CD4-positive, alpha-beta T cell (primary cell): Measurements from ENCODE around the gene PLCB3. TPM values are rescaled to one million over a fixed set of nuclear protein-coding genes. Genes with fewer than 3 reads are reported as not detected.

Source experiments
- ATAC-seq: fragments of 200-7000 bp; cut with Tn5 transposase; one replicate; pipeline ENCODE4 v1.10.0; 2022; ENCODE audit warnings: mild to moderate bottlenecking; ENCODE audit not compliant: poor library complexity
- CTCF ChIA-PET: fragments of 350-600 bp; sonication (Branson Sonifier 250); formaldehyde crosslinking; loops from one replicate; lab custom pipeline; 2021; ENCODE audit warnings: antibody characterized with exemption, inconsistent platforms; lab: Charles Lee
- POLR2A ChIA-PET: fragments of 350-600 bp; sonication (Branson Sonifier 250); formaldehyde crosslinking; loops from one replicate; lab custom pipeline; 2021; ENCODE audit warnings: antibody characterized with exemption, inconsistent platforms; lab: Charles Lee
- DNase-seq, 14 experiments: peaks; one replicate each; pipeline ENCODE4 v3.0.0-alpha.2; 2013 to 2020; ENCODE audit warnings: mixed read lengths in 2 of 14
- H3K27ac ChIP-seq, 2 donors: one replicate each; pipeline versions ENCODE4 v1.5.1 to v1.7.0; 2013; ENCODE audit warnings: low read length in 2 of 2, low read depth in 1 of 2, mild to moderate bottlenecking in 1 of 2
- H3K27me3 ChIP-seq, 2 experiments: 1 replicate in 1 of 2; 2 replicates in 1 of 2; pipeline versions ENCODE4 v1.6.1 to v1.7.0; 2013; ENCODE audit warnings: low read length in 2 of 2, control low read depth in 1 of 2, mild to moderate bottlenecking in 1 of 2, moderate library complexity in 1 of 2; ENCODE audit not compliant: insufficient read depth in 2 of 2, control insufficient read depth in 1 of 2
- H3K36me3 ChIP-seq: one replicate; pipeline ENCODE4 v1.6.1; 2013; ENCODE audit warnings: low read length, control low read depth; ENCODE audit not compliant: insufficient read depth
- H3K4me1 ChIP-seq: one replicate; pipeline ENCODE4 v1.6.1; 2013; ENCODE audit warnings: low read length, control low read depth; ENCODE audit not compliant: insufficient read depth
- H3K4me3 ChIP-seq: one replicate; pipeline ENCODE4 v1.5.1; 2013; ENCODE audit warnings: mild to moderate bottlenecking, low read length, moderate library complexity
- H3K9me3 ChIP-seq, 2 experiments: 1 replicate in 1 of 2; 2 replicates in 1 of 2; pipeline versions ENCODE4 v1.6.1 to v1.7.0; 2013; ENCODE audit warnings: low read length in 2 of 2, mild to moderate bottlenecking in 2 of 2, control low read depth in 1 of 2, moderate library complexity in 1 of 2; ENCODE audit not compliant: control insufficient read depth in 1 of 2, insufficient read depth in 1 of 2
- H3K27ac Mint-ChIP-seq: one replicate; pipeline ENCODE4 v1.8.0; 2020; ENCODE audit warnings: mixed read lengths
- H3K27me3 Mint-ChIP-seq: one replicate; pipeline ENCODE4 v1.8.0; 2021; ENCODE audit warnings: mixed read lengths
- H3K36me3 Mint-ChIP-seq: one replicate; pipeline ENCODE4 v1.8.0; 2021; ENCODE audit warnings: low read depth, mixed read lengths
- H3K4me1 Mint-ChIP-seq: one replicate; pipeline ENCODE4 v1.8.0; 2021; ENCODE audit warnings: low read depth, mixed read lengths
- H3K4me3 Mint-ChIP-seq: one replicate; pipeline ENCODE4 v1.8.0; 2020; ENCODE audit warnings: mild to moderate bottlenecking, mixed read lengths
- H3K9me3 Mint-ChIP-seq: one replicate; pipeline ENCODE4 v1.8.0; 2020; ENCODE audit warnings: mixed read lengths
- intact Hi-C, 2 experiments: fragments of 100-400 bp; cut with DNase I in 1 of 2; cut with micrococcal nuclease in 1 of 2; formaldehyde crosslinking; loops; one replicate each; pipeline versions ENCODE4 v1.15.1 to v1.9.0; 2023 to 2025; cut with DNase I, micrococcal nuclease
- total RNA-seq, 174 experiments: library from RNA in 2 of 174; stranded (reverse) in 2 of 174; gene quantifications; one replicate each; pipeline ENCODE4 v1.2.3 and lab custom pipeline; 2021 to 2026
- TF ChIP-seq, protein P1 (sequence below): fragments of 200-600 bp; IDR thresholded peaks from one replicate; pipeline ENCODE4 v1.8.0; 2022; ENCODE audit warnings: antibody characterized with exemption, mild to moderate bottlenecking

The PLCB3 gene
- total RNA-seq, 2 experiments from 2014 or later: 2.5 to 2.7 TPM

DNA sequence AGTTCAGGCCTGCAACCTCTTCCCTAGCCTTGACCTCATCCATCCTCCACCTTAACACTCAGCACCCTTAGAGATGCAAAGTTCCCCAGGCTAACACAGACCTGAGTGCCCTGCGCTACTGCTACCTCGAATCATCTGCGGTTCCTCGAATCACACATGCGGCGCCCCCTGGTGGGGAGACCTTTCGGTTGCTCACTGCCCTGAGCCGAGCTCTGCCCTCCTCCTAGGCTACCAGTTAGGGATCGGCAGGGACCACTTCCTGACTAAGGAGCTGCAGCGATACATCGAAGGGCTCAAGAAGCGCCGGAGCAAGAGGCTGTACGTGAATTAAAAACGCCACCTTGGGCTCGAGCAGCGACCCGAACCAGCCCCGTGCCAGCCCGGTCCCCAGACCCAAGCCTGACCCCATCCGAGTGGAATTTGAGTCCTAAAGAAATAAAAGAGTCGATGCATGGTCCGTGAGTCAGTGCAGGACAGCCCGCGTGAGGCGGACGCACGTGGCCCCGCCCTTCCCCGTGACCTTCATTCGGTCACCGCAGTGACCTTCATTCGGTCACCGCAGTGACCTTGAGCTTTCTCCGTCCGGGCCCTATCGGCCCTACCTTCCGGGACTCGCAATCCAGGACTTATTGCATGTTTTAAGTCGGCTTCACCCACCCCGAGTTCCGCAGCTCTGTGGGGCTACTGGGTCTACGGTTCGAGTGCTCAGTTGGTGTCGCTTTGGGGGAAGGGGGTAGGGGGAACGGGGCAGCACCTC is 53.2 kb downstream of the PLCB3 start:
- Mint-ChIP-seq H3K36me3 (peaks cover 7% of the 10 kb centered on the region), H3K27ac (peak overlapping the region; percentile 96), H3K4me3 (peak overlapping the region; percentile 98), H3K27me3 (peaks cover 34% of the 10 kb centered on the region), H3K4me1 (peaks cover 42% of the 10 kb centered on the region), H3K9me3 (no peaks in the 10 kb centered on the region)
- intact Hi-C loops: loop anchor here (1.0 to 10.0 kb wide), 13 partner anchors 13 to 467 kb away; partner anchors contain the start of genes CCDC88B (in 2 of the 2), FKBP2 (in 1 of the 2), GPR137 (in 1 of the 2) and MARK2 (in 1 of the 2)
- DNase-seq (peak; percentile 88 to 98 (median 94)), ATAC-seq (peak; percentile 27)
- Histone ChIP-seq H3K36me3 (peaks cover 5% of the 10 kb centered on the region), H3K4me3 (peak overlapping the region; percentile 92), H3K9me3 (peaks cover 0 to 20% of the 10 kb centered on the region in 2 experiments), H3K4me1 (peaks cover 55% of the 10 kb centered on the region), H3K27ac (peak overlapping the region; percentile 84 to 93), H3K27me3 (peaks cover 25 to 26% of the 10 kb centered on the region in 2 experiments)
- ChIA-PET CTCF (interaction anchor here (0.6 to 6.0 kb wide), 30 partner anchors 13 to 1448 kb away, joined by 3 to 123 read pairs (median 5); partner anchors contain the start of genes BAD, CCDC88B, FERMT3 and GPR137), POLR2A (interaction anchor here (0.7 to 7.6 kb wide), 15 partner anchors 12 to 119 kb away, joined by 3 to 105 read pairs (median 8); partner anchors contain the start of genes BAD, CCDC88B, FERMT3 and FKBP2)
- TF ChIP-seq, protein P1, sequence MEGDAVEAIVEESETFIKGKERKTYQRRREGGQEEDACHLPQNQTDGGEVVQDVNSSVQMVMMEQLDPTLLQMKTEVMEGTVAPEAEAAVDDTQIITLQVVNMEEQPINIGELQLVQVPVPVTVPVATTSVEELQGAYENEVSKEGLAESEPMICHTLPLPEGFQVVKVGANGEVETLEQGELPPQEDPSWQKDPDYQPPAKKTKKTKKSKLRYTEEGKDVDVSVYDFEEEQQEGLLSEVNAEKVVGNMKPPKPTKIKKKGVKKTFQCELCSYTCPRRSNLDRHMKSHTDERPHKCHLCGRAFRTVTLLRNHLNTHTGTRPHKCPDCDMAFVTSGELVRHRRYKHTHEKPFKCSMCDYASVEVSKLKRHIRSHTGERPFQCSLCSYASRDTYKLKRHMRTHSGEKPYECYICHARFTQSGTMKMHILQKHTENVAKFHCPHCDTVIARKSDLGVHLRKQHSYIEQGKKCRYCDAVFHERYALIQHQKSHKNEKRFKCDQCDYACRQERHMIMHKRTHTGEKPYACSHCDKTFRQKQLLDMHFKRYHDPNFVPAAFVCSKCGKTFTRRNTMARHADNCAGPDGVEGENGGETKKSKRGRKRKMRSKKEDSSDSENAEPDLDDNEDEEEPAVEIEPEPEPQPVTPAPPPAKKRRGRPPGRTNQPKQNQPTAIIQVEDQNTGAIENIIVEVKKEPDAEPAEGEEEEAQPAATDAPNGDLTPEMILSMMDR: peak; percentile 92

DNA sequence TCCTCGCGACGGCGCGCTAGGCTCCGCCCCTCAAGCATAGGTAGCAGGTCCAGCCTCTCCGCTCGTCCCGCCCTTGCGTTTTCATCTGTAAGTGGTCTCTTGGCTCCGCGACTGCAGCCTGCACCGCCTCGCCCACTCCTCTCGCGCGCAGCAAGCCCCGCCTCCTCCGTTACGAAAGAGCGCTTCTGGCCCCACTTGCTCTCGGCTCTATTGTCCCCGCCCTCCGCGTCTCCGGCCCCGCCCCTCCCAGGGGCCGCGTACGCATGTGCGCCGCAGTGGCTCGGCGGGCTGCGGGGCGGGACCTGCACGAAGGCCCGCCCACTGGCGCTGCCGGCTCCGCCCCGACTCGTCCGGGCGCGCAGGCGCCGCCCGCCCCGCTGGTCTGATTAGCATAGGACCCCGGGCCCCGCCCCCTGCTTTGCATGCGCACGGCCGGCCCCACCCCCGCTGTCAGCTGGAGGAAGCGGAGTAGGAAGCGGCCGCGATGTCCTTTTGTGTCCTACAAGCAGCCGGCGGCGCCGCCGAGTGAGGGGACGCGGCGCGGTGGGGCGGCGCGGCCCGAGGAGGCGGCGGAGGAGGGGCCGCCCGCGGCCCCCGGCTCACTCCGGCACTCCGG is 53.9 kb downstream of the PLCB3 start, which contains the start of gene ESRRA:
TSS of gene ESRRA (plus strand) at position 450 of the 616 bp plus-strand sequence. CDS start 1,656 bp downstream, outside the sequence.
- peak within 1 kb of the TSS; percentile 98 for H3K4me3 Mint-ChIP-seq
- Histone ChIP-seq H3K36me3 (peaks cover 5% of the 10 kb centered on the region), H3K4me1 (peaks cover 48% of the 10 kb centered on the region), H3K9me3 (peaks cover 0 to 13% of the 10 kb centered on the region in 2 experiments), H3K4me3 (peak within 1 kb of the TSS; percentile 92), H3K27ac (peak within 1 kb of the TSS; percentile 84 to 93), H3K27me3 (peaks cover 19% of the 10 kb centered on the region in 2 experiments)
- ATAC-seq: peak; percentile 77
- intact Hi-C loops: loop anchor here (1.0 to 10.0 kb wide), 8 partner anchors 12 to 310 kb away; partner anchors contain the start of genes CCDC88B (in 2 of the 2), FKBP2 (in 1 of the 2), PLCB3 (in 1 of the 2) and TRMT112 (in 1 of the 2)
- peaks cover 7% of the 10 kb centered on the region for H3K36me3 Mint-ChIP-seq
- H3K9me3 Mint-ChIP-seq: no peaks in the 10 kb centered on the region
- H3K27me3 Mint-ChIP-seq: peaks cover 27% of the 10 kb centered on the region
- H3K4me1 Mint-ChIP-seq: peaks cover 35% of the 10 kb centered on the region
- TF ChIP-seq, protein P1: no peak
- peak; percentile 98 to 100 (median 100) for DNase-seq
- peak within 1 kb of the TSS; percentile 96 for H3K27ac Mint-ChIP-seq
- ChIA-PET POLR2A (interaction anchor here (0.7 to 7.6 kb wide), 9 partner anchors 12 to 119 kb away, joined by 3 to 105 read pairs (median 17); partner anchors contain the start of genes BAD, CCDC88B, FERMT3 and GPR137), CTCF (interaction anchor here (0.7 to 6.0 kb wide), 20 partner anchors 12 to 119 kb away, joined by 3 to 123 read pairs (median 6); partner anchors contain the start of genes BAD, FERMT3, GPR137 and NUDT22)
